Subcutaneous abdominal adipose tissue (tissue), 5 donors: Measurements from ENCODE around the gene EXD2.
A peak's percentile ranks its signal among the peaks of the same experiment; 100 is the strongest.

ENCODE experiments used
- H3K27ac ChIP-seq: one replicate; pipeline ENCODE4 v1.7.0; 2013; ENCODE audit warnings: low read depth, mild to moderate bottlenecking, inconsistent platforms, low read length, moderate library complexity
- H3K27me3 ChIP-seq, 5 donors: one replicate each; pipeline ENCODE4 v1.7.0; 2013; ENCODE audit warnings: low read length in 5 of 5, inconsistent platforms in 1 of 5; ENCODE audit not compliant: control insufficient read depth in 5 of 5, insufficient read depth in 4 of 5
- H3K36me3 ChIP-seq, 5 donors: one replicate each; pipeline ENCODE4 v1.7.0; 2013; ENCODE audit warnings: low read length in 5 of 5; ENCODE audit not compliant: control insufficient read depth in 5 of 5, insufficient read depth in 5 of 5
- H3K4me1 ChIP-seq, 5 donors: one replicate each; pipeline ENCODE4 v1.7.0; 2013; ENCODE audit warnings: low read length in 5 of 5, mild to moderate bottlenecking in 3 of 5, moderate library complexity in 1 of 5; ENCODE audit not compliant: control insufficient read depth in 5 of 5, insufficient read depth in 5 of 5
- H3K4me3 ChIP-seq, 5 donors: one replicate each; pipeline ENCODE4 v1.7.0; 2013; ENCODE audit warnings: low read length in 5 of 5, low read depth in 1 of 5
- H3K9ac ChIP-seq, 5 donors: one replicate each; pipeline ENCODE4 v1.7.0; 2013; ENCODE audit warnings: low read length in 5 of 5, mild to moderate bottlenecking in 4 of 5, moderate library complexity in 3 of 5
- H3K9me3 ChIP-seq, 5 donors: one replicate each; pipeline ENCODE4 v1.7.0; 2013; ENCODE audit warnings: low read length in 5 of 5; ENCODE audit not compliant: control insufficient read depth in 5 of 5
- donor health status: healthy.
- donor health status: healthy.
- donor health status: healthy.
- donor health status: healthy.
- donor health status: healthy.

The EXD2 gene, protein sequence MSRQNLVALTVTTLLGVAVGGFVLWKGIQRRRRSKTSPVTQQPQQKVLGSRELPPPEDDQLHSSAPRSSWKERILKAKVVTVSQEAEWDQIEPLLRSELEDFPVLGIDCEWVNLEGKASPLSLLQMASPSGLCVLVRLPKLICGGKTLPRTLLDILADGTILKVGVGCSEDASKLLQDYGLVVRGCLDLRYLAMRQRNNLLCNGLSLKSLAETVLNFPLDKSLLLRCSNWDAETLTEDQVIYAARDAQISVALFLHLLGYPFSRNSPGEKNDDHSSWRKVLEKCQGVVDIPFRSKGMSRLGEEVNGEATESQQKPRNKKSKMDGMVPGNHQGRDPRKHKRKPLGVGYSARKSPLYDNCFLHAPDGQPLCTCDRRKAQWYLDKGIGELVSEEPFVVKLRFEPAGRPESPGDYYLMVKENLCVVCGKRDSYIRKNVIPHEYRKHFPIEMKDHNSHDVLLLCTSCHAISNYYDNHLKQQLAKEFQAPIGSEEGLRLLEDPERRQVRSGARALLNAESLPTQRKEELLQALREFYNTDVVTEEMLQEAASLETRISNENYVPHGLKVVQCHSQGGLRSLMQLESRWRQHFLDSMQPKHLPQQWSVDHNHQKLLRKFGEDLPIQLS

DNA sequence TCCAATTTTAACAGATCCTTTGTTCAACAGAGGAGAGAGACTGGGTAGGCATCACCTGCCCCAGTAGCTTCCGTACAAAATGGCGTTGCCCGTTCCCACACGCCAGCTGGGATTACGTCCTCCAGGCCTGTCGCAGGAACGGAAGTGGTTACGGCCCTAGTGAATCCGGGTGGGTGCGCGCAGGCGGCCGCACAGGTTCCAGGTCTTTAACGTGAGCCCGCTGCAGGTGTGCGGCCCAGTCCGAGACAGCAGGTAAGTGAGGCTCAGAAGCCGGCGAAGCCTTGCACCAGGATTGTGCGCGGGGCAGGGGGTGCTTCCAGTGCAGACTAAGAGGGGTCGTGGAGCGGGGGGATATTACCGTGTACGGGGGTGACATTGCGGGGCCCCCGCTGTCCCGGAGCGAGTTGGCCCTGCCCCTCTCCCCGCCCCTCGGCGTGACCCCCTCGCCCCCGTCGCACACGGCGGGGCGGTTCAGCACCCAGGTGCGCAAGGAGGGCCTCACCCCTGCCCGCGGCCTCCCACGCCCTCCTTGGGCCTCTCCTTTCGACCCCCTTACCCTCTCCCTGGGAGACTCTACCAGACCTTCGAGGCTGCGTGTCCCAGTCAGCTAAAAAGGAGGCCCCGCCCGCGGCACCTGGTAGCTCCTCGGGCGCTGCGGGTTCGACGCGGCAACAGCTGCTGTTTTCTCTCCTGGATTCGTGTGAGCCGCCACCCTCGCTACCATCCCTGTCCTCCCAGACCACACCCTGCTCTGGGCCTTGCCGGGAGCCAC lies at the start of gene EXD2:
EXD2 (plus strand) TSS at position 159 of the 772 bp plus-strand sequence. CDS start 17,973 bp downstream, outside the sequence.
- Histone ChIP-seq H3K9ac (peak within 1 kb of the TSS; percentile 66 to 93 (median 88)), H3K9me3 (no peaks in the 10 kb centered on the region), H3K4me3 (peak within 1 kb of the TSS; percentile 65 to 98 (median 95)), H3K27ac (peak within 1 kb of the TSS; percentile 30), H3K36me3 (peaks cover 0 to 4% (median 0%) of the 10 kb centered on the region in 5 donors), H3K27me3 (no peaks in the 10 kb centered on the region), H3K4me1 (peaks cover 0 to 13% (median 6%) of the 10 kb centered on the region in 5 donors)

DNA sequence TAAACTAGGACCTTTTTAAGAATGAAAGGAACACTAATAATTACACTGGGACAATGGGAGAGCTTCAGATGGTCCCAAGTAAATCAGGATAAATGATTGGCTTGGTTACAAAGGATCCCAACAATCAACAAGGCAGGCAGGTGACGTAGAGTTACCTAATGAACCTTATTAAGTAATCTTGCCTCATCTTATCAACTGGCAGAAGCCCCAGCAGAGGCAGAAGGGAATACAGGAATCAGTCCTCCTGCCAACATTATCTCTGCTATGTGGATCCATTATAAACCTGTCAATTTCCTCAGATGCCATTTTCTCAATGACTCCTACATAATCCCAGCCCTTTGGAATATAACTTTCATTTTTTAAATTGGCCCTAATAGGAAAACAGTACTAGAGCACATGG lies 49.7 kb upstream of the EXD2 start:
- Histone ChIP-seq H3K9me3 (no peaks in the 10 kb centered on the region), H3K4me3 (no peak overlapping the region), H3K27me3 (no peaks in the 10 kb centered on the region), H3K27ac (no peak overlapping the region), H3K9ac (no peak overlapping the region), H3K4me1 (peaks cover 0 to 19% (median 17%) of the 10 kb centered on the region in 5 donors), H3K36me3 (peaks cover 0 to 14% (median 3%) of the 10 kb centered on the region in 5 donors)

DNA sequence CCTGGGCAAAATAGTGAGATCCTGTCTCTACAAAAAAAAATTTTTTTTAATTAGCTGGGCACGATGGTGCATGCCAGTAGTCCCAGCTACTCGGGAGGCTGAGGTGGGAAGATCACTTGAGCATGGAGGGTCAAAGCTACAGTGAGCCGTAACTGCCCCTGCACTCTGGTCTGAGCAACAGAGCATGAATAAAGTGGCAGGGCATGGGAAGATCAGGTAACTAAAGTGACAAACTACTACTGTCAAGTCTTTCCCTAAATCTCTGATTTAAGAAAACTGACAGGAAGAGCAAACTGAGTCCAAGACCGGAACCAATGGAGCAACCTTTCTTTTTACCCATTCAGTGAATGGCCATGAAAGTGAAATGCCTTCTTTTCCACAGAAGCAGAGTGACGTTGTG lies 49.2 kb upstream of the EXD2 start:
- peaks cover 0 to 18% (median 17%) of the 10 kb centered on the region in 5 donors for H3K4me1 ChIP-seq
- no peak overlapping the region for H3K27ac ChIP-seq

DNA sequence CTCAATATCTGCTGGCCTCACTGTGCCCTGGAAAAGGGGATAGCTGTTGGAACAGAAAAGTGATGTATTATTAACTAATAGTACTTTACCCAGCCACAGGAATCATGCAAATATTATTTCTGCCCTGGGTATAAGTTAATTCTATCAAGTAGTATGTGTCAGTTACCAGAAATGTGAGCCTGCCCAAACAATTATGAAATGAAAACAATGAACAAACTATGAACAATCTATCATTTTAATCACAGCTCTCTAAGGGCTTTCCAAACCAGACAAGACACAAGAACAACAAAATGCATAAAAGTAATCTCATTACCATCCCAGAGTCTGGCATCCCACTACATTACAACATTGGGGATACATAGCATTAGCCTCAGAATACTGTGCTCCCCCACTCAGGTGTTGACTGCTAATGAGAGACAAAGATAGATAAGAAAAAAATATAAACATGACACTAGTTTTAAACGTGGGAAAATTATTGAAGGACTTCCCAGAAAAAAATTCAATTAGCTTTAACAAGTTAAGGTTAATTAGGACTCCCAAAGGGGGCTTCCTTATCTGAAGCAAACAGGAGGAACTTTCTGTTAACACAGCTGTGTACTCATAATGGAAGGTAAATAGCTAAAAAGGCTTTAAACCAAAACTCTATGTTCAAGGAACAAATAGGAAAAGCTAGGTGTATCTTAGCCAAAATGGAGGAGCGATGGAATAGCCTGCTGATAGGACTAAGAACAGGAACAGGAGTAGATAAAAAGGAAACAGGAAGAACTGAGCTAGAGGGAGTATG lies 41.6 kb upstream of the EXD2 start:
- Histone ChIP-seq H3K4me1 (peaks cover 5 to 30% (median 22%) of the 10 kb centered on the region in 5 donors), H3K4me3 (no peak overlapping the region), H3K36me3 (peaks cover 3 to 16% (median 9%) of the 10 kb centered on the region in 5 donors), H3K27ac (peak overlapping the region; percentile 93), H3K9ac (peak overlapping the region in 3 of 5 donors; percentile 10 to 41 (median 35)), H3K9me3 (no peaks in the 10 kb centered on the region), H3K27me3 (no peaks in the 10 kb centered on the region)

More for the DNA sequence above, 49.2 kb upstream of the EXD2 start:
- peaks cover 2 to 15% (median 3%) of the 10 kb centered on the region in 5 donors for H3K36me3 ChIP-seq
- H3K9ac ChIP-seq: no peak overlapping the region
- no peak overlapping the region for H3K4me3 ChIP-seq
- H3K9me3 ChIP-seq: no peaks in the 10 kb centered on the region
- H3K27me3 ChIP-seq: no peaks in the 10 kb centered on the region

DNA sequence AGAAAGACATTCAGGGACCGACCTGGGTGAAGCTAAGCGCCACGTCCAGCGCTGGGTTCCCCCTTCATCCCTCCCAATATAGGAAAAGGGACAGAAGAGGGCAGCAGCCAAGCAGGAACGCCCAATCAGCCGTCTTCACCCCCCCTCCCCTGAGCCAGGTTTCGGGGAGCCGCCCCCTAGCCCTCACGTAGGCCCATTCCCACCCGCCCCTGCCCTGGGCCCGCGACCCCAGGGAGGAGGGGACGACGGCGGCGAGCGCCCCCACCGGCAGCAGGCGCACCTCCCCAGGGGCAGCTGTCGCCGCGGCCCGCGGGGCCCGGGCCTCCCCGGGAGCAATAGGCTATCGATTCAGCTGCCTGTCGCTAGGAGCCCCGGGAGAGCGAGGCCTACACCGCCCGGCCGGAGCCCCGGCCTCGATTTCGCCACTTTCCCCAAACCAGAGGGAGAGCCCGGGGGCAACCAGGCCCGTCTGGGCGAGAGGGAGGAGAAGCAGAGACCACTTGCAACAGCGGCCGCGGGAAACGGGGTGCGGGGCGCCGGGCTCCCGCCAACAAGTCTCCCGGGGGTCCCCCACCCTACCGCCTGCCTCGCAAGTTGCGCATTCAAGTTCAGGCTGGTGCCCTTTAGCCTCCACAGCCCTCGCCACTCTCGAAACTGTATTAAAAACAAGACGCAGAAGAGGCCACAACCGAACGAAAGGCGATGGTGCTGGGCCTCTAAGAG lies 39.7 kb upstream of the EXD2 start:
- Histone ChIP-seq H3K9me3 (no peaks in the 10 kb centered on the region), H3K4me1 (peaks cover 5 to 31% (median 22%) of the 10 kb centered on the region in 5 donors), H3K27me3 (no peaks in the 10 kb centered on the region), H3K9ac (peak overlapping the region; percentile 52 to 98 (median 96)), H3K36me3 (peaks cover 0 to 16% (median 9%) of the 10 kb centered on the region in 5 donors), H3K4me3 (peak overlapping the region; percentile 82 to 95 (median 88)), H3K27ac (peak overlapping the region; percentile 93)

DNA sequence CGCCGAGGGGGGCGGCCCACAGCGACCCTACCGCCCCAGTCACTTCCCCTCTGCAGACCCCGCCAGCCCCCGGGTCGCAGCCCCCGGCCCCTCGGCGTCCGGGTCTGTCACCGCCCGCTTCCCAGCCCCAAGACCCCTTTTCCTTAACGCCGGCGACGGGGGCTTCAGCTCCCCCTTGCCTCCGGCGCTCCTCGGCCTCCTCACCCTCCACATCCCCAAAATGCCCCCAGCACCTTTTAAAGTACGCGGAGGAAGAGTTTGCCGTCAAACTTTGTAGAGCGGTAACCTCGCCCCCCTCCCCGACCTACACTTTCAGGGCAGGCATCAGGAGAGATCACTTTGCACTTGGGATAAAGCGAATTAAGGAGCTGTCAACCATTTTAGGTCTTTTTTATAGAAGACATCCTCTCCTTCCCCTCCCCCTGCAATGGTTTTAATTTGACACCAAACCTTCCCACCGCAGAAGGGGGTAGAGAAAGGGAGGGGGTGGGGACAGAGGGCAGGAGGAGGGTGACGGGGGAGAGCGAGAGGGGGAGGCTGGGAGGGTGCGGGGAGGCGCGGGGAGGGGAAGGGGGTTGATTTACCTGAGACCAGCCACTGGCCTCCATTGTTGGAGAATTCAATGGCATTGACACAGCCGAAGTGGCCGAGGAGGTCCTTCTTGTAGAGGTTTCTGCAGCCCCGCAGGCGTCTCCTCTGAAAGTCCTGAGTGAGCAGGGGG lies 39.0 kb upstream of the EXD2 start:
- peaks cover 5 to 31% (median 22%) of the 10 kb centered on the region in 5 donors for H3K4me1 ChIP-seq
- peak overlapping the region; percentile 82 to 98 (median 91) for H3K4me3 ChIP-seq

DNA sequence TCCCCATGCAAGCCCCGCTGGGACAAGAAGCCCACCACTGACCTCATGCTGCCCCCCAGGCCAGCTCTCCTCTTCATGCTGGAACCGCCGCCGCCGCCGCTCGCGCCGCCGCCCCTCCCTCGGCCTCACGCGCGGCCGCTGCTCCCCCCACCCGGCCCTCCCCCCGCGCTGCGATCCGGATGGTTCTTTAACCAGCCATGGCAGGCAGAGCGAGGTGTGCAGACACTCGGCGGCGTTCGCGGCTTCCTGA lies 38.5 kb upstream of the EXD2 start, which contains the start of gene DCAF5:
DCAF5 (minus strand) TSS at position 218 of the 250 bp plus-strand sequence; CDS start at position 77, 141 bp downstream.
- Histone ChIP-seq H3K27ac (peak within 1 kb of the TSS; percentile 93), H3K36me3 (peaks cover 0 to 12% (median 9%) of the 10 kb centered on the region in 5 donors), H3K4me3 (peak within 1 kb of the TSS; percentile 82 to 98 (median 91)), H3K9me3 (no peaks in the 10 kb centered on the region), H3K4me1 (peaks cover 5 to 31% (median 22%) of the 10 kb centered on the region in 5 donors), H3K27me3 (no peaks in the 10 kb centered on the region), H3K9ac (peak within 1 kb of the TSS; percentile 77 to 98 (median 96))

More for the DNA sequence above, 39.0 kb upstream of the EXD2 start:
- no peaks in the 10 kb centered on the region for H3K27me3 ChIP-seq
- H3K36me3 ChIP-seq: peaks cover 0 to 13% (median 9%) of the 10 kb centered on the region in 5 donors
- peak overlapping the region in 4 of 5 donors; percentile 95 to 98 (median 96) for H3K9ac ChIP-seq
- peak overlapping the region; percentile 93 for H3K27ac ChIP-seq
- H3K9me3 ChIP-seq: no peaks in the 10 kb centered on the region

DNA sequence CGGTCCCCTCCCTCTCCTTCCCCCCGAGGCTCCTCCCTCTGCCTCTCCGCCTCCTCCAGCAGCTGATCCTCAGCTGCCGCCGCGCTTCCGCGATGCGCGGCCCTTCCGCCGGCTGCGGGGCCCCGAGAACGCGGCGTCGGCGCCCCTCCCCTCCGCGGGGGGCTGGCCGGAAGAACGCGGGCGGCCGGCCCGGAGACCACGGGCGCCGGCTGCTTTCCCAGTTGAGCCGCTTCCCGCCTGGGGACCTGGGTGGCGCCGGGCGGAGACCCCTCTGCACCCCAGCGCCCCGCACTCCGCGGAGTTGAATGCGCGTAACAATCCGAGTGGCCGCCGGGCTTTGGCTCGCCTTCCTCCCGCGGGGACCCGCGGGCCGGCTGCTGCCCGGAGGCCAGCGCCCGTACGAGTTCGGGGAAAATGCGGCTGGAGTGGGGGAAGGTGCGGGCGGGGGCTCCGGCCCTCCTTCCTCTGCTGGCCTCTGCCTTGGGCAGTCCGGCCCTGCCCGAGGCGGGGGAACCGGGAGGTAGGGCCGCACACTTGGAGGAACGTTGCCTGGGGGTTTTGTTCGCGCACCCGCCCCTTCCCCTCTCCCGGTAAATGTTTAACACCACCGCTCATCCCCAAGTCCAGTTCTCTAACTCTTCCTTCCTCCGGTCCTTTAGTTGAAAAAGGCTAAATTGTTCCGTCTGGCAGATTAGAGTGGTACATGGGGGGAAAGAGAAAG lies 38.0 kb upstream of the EXD2 start:
- Histone ChIP-seq H3K27me3 (no peaks in the 10 kb centered on the region), H3K4me3 (peak overlapping the region; percentile 78 to 95 (median 87)), H3K9ac (peak overlapping the region; percentile 77 to 95 (median 91)), H3K4me1 (peaks cover 5 to 31% (median 22%) of the 10 kb centered on the region in 5 donors), H3K36me3 (peaks cover 0 to 9% (median 6%) of the 10 kb centered on the region in 5 donors), H3K9me3 (no peaks in the 10 kb centered on the region), H3K27ac (peak overlapping the region; percentile 93)
